ENCODE results near the gene APMAP.

- no peak for TF ChIP-seq CTCF (IDR thresholded peaks at IDR 0.05 in 8 of 11, conservative IDR thresholded peaks at IDR 0.05 in 3 of 11)
- no peak for TF ChIP-seq POLR2A (IDR thresholded peaks at IDR 0.05)
Measured at GRCh38 chr20:24984961-24985640, 7.5 kb downstream of the APMAP start.
